Measurements from ENCODE around the gene WDFY2.

The WDFY2 gene

GRCh38 chr13:51804295-51805172, 220.3 kb downstream of the WDFY2 start:
- DNase-seq, result peak; percentile 73

DNA sequence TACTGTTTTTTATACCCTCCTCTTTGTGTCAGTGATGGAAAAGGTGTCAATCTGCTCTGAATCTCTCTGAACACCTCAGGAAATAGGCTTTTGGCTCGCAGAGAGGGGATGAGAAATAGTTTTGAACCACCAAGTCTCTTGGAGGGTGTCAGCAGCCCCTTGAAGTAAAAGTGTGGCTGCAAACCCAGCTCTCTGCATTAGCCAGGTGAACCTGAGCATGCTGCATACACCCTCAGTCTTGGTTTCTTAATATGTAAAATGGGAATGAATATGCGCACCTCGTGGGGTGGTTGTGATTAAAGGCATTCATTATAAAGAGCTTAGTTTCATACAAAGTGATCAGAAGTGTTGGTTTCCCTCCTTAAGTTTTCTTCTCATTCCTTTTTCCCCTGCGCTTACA, 221.1 kb downstream of the WDFY2 start:
- DNase-seq, result peak; percentile 31

GRCh38 chr13:51805925-51806324, 221.7 kb downstream of the WDFY2 start:
- no peak for DNase-seq

DNA sequence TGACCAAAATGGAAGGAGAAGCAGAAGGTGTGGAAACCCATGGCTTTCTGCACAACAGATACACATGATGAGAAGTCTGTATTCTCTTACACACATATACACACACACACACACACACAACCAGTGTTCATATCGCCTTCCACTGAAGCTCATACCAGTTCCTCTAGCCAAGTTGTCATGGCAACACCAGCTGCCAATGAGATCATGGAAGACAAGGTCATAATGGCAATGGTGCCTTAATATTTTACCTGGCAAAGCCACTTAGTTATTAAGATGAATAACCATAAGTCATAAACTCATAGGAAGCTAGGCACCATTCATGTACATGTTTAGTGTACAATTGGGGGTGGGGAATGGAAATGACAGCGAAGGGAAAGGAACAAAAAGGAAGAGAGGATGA, 222.3 kb downstream of the WDFY2 start:
- DNase-seq, result no peak

- no peak for DNase-seq
These were observed 222.8 kb downstream of the WDFY2 start for GRCh38 chr13:51807041-51807440.

DNA sequence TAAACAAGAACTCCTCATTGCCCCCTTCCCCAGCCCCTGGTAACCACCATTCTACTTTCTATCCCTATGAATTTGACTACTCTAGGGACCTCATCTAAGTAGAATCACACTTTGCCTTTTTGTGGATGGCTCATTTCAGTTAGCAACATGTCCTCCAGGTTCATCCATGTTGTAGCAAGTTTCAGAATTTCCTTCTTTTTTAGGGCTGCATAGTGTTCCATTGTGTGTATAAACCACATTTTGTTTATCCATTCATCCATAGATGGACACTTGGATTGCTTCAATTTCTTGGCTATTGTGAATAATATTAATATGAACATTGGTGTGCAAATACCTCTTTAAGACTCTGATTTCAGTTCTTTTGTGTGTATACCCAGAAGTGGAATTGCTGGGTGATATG, 224.5 kb downstream of the WDFY2 start:
- no peak for DNase-seq

- no peak for DNase-seq
These were observed 226.8 kb downstream of the WDFY2 start for GRCh38 chr13:51811046-51811445.

GRCh38 chr13:51811920-51812451, 227.7 kb downstream of the WDFY2 start:
- no peak for DNase-seq

- no peak for DNase-seq
These were observed 229.8 kb downstream of the WDFY2 start for GRCh38 chr13:51814071-51814470.

DNA sequence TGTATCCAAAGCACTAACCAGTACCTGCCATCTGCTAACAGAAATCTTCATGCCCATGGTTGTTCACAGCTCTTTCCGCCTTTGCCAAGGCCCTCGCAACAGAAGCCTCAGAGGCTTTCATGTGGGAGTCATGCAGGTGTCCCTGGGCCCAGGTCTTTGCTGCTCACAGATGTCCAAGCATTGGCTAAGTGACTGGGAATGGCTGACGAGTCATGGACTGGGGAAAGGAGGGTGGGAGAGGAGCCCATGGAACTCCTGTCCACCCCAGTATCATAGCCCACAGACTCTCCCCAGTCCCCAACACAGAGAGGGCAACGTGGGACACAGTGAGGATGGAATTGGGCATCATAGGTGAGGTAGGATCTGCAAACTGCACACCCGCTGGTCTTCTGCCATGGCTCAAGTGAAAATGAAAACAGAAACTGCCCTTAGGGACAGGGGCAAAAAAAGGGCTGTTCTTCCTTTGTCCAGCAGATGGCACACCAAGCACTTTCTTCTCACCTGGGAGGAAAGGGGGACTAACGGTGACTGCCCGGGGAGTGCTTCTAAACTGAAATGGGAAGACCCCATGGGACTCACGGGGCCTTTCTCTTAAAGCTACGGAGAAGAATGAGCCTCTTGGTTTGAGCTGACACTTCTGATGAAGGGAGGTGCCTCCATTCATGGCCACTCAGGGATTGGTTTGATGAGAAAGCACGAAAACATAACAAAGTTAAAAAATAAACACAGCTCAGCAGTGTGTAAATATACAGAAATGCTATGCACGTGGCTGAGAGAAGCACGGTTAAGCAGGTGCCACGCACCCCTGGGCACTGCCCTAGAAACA, 230.8 kb downstream of the WDFY2 start:
- peak; percentile 71 for DNase-seq

- no peak for DNase-seq
These were observed 231.6 kb downstream of the WDFY2 start for GRCh38 chr13:51815848-51816247.

DNA sequence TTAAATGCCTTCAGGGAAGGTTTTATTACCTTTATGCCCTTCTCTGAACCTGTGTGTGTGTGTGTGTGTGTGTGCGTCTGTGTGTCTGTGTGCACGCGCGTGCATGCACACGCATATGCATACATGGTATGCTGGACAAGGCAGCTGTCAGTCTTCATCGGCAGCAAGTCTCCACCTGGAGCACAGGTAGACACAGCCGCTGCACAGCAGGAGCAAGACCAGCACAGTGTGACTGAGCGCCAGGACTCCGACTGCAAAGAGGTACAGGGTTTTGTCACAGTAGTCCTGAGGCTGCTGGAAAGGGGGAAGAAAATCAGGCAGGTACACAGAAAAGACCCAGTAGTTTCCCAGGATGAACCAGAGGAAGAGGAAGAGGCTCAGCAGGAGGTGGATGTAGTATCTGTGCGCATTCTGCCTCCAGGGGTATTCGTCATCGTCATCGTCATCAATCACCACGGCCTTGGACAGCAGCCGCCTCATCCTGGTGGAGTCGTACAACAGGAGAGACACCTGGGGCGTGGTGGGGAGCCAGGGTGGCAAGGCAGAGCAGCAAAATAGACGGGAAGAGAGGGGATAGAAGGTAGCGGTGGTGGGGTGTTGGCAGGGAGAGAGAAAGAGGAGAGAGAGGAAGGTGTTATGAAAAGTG, 232.5 kb downstream of the WDFY2 start:
- no peak for DNase-seq
